GM12872 (cell line): ENCODE measurements around the gene PTPRE.

ENCODE experiments used
- TF ChIP-seq, protein P1 (sequence below): IDR thresholded peaks from 3 replicates; pipeline ENCODE4 v1.5.1; 2011; ENCODE audit warnings: low read depth, mild to moderate bottlenecking, low read length, moderate library complexity; ENCODE audit not compliant: insufficient read depth

Gene PTPRE

DNA sequence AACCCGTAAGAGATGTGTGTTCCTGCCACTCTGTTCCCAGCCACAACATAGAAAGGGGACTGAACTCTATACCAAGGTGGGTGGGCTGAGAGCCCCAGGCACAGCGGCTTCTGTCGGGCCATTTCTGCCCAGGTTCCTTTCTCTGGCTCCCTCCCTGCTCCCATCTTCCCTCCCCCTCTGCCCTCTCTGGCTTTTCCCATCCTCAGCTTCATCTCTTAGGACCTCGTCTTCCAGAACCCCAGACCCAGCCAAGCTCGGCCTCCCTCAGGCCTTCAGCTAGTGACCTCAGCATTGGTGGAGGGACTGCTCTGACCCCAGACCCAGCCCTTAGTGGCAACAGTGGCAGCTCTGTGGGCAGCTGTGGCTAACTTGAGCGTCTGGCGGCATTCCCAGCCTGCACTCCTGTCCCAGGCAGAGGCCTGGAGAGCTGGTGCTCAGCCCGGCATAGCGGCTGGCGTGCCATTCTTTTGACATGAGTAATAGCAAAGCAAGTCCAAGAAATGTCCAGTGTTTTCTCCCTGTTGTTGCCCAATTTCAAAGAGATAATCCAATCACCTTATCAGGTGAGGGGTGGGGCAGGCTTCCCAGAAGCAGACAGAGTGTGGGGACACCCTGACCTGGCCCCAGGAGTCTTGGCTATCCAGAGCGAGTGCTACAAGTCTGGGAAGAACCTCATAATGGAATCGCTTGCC, 15.9 kb downstream of the PTPRE start:
- TF ChIP-seq, protein P1, sequence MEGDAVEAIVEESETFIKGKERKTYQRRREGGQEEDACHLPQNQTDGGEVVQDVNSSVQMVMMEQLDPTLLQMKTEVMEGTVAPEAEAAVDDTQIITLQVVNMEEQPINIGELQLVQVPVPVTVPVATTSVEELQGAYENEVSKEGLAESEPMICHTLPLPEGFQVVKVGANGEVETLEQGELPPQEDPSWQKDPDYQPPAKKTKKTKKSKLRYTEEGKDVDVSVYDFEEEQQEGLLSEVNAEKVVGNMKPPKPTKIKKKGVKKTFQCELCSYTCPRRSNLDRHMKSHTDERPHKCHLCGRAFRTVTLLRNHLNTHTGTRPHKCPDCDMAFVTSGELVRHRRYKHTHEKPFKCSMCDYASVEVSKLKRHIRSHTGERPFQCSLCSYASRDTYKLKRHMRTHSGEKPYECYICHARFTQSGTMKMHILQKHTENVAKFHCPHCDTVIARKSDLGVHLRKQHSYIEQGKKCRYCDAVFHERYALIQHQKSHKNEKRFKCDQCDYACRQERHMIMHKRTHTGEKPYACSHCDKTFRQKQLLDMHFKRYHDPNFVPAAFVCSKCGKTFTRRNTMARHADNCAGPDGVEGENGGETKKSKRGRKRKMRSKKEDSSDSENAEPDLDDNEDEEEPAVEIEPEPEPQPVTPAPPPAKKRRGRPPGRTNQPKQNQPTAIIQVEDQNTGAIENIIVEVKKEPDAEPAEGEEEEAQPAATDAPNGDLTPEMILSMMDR: no peak

DNA sequence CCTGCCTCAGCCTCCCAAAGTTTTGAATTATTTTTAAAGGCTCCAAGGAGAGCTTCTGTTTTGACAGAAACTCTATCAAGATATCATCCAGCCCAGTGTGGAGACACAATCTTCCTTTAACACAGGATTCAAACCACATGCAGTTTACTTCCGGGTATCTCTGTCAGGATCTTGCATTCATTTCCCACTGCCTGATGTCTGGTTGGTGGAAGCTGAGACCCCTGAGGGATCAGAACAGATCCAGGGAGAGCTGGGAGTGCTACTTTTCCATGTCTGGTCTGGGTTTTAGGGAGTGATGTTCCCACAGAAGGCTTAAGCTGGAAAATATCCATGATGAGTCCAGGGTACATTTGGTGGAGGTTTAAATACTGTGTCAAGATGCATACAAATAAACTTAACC, 16.7 kb downstream of the PTPRE start:
- TF ChIP-seq, protein P1: no peak

DNA sequence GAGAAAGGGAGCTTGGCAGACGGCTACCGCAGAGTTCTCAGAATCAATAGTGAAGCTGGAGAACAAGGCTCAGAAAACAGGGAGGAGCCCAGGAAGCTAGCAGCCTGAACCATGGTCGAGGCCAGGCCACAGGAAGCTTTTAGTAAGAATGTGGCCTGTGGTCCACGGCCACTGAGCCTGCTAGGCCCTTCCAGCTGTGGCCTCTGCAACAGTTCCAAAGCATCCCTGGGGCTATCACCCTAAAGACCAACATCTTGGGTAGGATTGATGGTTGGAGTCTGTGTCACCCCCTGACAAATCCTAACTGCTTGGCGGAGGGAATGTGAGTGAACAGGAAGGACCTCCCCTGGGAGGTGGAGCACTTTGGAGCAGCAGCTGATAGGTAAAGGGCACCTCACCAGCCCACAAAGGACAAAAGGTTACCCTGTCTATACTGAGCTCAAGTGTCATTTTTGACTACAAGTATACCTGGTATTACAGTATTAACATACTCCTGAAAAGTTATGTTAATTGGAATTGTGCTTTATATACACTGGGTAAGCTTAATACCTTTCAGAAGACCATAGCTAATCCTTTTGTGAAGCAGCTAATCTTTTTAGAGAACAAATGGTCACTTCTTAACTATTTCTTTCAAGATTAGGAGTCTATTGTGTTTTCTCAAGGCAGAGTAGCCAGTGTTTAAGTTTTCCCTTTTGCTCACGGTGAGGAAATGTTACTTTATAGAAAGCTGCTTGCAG, 18.7 kb downstream of the PTPRE start:
- TF ChIP-seq, protein P1: no peak

DNA sequence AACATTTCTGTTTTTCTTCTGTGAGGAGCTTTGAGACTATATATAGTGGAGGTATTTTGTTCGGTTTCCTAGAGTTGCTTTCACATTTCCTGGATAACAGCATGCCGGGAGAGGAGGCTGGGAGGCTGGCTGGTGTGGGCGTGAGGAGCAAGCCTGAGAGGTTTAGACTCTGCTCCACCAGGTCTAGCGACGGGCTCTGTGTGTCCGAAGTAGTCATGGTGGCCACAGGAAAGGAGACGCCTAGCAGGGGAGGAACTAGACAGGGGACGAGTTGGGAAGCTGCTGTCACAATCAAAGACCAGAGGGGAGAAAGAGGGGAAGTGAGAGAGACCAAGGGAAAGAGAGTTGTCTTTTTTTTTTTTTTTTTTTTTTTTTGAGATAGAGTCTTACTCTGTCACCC, 19.6 kb downstream of the PTPRE start:
- TF ChIP-seq, protein P1: no peak

DNA sequence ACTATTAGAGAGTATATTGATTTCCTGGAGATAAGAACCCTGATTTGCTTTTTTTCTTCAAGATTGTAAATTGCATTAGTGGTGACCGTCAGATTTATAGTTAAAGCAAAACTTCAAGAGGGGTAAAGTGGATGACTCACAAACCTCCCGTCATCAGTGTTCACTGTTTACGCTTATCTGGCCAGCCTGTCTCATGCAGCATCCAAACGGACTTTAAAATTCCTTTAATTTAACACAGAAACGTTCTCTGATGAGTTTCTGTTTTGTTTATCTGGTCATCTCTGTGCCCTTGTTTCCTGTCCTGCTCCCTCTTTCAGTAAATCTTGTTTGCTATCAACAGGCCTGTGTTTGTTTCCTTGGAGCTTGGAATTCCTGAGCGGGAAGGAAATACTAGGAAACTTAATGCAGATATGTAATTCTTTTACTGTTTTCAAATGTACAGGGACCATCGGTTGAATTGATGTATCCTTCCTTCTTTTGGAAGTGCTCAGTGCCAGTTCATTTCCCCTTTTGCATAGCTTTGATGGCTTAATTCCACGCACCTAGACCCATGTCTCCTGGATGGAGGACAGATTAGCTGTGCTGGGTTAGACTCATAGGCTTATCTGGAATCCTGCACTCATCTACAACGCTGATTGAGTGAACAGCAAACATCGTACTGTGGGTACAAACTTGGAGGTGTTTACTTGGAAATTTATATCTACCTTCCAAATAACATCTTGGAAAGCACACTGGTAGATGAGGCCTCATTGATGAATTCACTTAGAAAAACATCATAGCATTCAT, 21.3 kb downstream of the PTPRE start:
- TF ChIP-seq, protein P1: no peak

DNA sequence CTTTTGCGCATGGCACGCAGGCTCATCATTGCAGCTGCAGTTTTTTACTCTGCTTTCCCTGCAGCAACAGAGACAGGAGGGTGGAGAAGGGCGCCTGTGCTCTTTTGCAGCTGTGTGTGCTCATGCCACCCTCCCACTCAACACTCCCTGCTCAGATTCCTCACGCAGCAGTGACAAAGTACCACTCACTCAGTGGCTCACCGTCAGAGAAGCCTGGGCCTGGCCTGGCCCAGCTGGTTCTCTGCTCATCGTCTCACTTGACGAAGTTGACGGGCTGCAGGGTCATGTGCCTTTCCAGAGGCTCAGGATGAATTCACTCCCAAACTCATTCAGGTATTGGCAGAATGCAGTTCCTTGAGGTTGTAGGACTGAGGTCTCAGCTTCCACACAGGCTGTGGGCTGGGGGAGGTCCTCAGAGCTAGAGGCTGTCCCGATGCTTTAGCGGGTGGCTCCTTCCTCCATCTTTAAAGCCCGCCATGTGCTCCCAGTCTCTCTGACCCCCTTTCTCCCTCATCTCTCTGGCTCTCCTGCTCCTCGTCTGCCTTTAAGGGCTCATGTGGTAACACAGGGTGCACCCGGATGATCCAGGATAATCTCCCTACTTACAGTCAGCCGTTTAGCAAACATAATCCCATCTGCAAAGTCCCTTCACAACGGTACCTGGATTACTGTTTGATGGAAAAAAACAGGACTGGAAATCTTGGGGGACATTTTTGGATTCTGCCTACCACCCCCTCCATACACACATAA, 25.8 kb downstream of the PTPRE start:
- TF ChIP-seq, protein P1: no peak

DNA sequence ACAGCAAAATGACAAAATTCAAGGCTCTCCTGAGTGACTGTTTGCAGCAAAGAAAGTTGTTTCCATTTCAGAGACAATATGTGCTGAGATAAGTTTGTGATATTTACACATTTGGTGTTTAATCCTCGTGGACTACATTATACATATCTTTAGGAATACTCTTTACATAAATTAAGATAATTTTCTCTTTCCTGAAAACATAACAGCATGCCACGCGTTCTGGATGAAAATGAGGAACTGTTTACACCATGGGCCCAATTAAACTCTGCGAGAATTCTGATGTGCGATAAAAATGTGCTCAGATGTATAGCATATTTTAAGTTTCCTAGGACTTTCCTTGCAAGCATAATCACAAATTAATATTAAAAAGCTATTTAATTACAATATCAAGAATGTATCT, 26.4 kb downstream of the PTPRE start:
- TF ChIP-seq, protein P1: no peak
